HEK293T (cell line): ENCODE results near the gene XRN2.

Source experiments
- CTCF ChIA-PET: fragments of 350-600 bp; formaldehyde crosslinking; extraction: SDS; loops from one replicate; lab custom pipeline; 2021; ENCODE audit warnings: antibody characterized with exemption, inconsistent platforms; lab: Yijun Ruan, JAX
- POLR2A ChIA-PET: fragments of 350-600 bp; formaldehyde crosslinking; extraction: SDS; loops from one replicate; lab custom pipeline; 2020; ENCODE audit warnings: antibody characterized with exemption, inconsistent platforms; lab: Yijun Ruan, JAX
- DNase-seq: peaks from one replicate; pipeline ENCODE4 v3.0.0; 2012; ENCODE audit warnings: mixed read lengths; ENCODE audit errors: extremely low spot score
- ARNT ChIP-seq: fragments of 450-650 bp; IDR thresholded peaks from 2 replicates; pipeline ENCODE4 v1.6.1; 2017; ENCODE audit warnings: mild to moderate bottlenecking
- BHLHE40 ChIP-seq: fragments of 450-650 bp; IDR thresholded peaks from 2 replicates; pipeline ENCODE4 v1.6.1; 2016; ENCODE audit warnings: mild to moderate bottlenecking, moderate library complexity, borderline replicate concordance
- CTBP1 ChIP-seq: fragments of 450-650 bp; IDR thresholded peaks from 2 replicates; pipeline ENCODE4 v1.6.1; 2016; ENCODE audit warnings: borderline replicate concordance
- ELF4 ChIP-seq: fragments of 450-650 bp; IDR thresholded peaks from 2 replicates; pipeline ENCODE4 v1.6.1; 2017; ENCODE audit warnings: antibody characterized with exemption
- FOXA1 ChIP-seq: fragments of 450-650 bp; IDR thresholded peaks from 2 replicates; pipeline ENCODE4 v1.6.1; 2016; ENCODE audit warnings: mild to moderate bottlenecking
- FOXK2 ChIP-seq: fragments of 450-650 bp; IDR thresholded peaks from 2 replicates; pipeline ENCODE4 v1.6.1; 2016; ENCODE audit warnings: mild to moderate bottlenecking
- FOXM1 ChIP-seq: fragments of 450-650 bp; IDR thresholded peaks from 2 replicates; pipeline ENCODE4 v1.6.1; 2017; ENCODE audit warnings: mild to moderate bottlenecking, borderline replicate concordance
- HDGF ChIP-seq: fragments of 450-650 bp; IDR thresholded peaks from 2 replicates; pipeline ENCODE4 v1.6.1; 2017; ENCODE audit warnings: antibody characterized with exemption, borderline replicate concordance
- L3MBTL2 ChIP-seq: fragments of 450-650 bp; conservative IDR thresholded peaks from 2 replicates; pipeline ENCODE4 v1.6.1; 2016; ENCODE audit warnings: mild to moderate bottlenecking
- LEF1 ChIP-seq: fragments of 450-650 bp; IDR thresholded peaks from 2 replicates; pipeline ENCODE4 v1.6.1; 2017; ENCODE audit warnings: mild to moderate bottlenecking, borderline replicate concordance
- NFRKB ChIP-seq: fragments of 450-650 bp; IDR thresholded peaks from 2 replicates; pipeline ENCODE4 v1.6.1; 2016; ENCODE audit warnings: mild to moderate bottlenecking, moderate library complexity
- SP1 ChIP-seq: fragments of 450-650 bp; IDR thresholded peaks from 2 replicates; pipeline ENCODE4 v1.6.1; 2017
- SUZ12 ChIP-seq: fragments of 450-650 bp; IDR thresholded peaks from 2 replicates; pipeline ENCODE4 v1.6.1; 2016; ENCODE audit warnings: mild to moderate bottlenecking
- TARDBP ChIP-seq: fragments of 450-650 bp; IDR thresholded peaks from 2 replicates; pipeline ENCODE4 v1.6.1; 2016
- ZNF384 ChIP-seq: fragments of 450-650 bp; IDR thresholded peaks from 2 replicates; pipeline ENCODE4 v1.6.1; 2016
- TF ChIP-seq, protein P1 (sequence below): fragments of 450-650 bp; IDR thresholded peaks from 2 replicates; pipeline ENCODE4 v1.6.1; 2016

The XRN2 gene

DNA sequence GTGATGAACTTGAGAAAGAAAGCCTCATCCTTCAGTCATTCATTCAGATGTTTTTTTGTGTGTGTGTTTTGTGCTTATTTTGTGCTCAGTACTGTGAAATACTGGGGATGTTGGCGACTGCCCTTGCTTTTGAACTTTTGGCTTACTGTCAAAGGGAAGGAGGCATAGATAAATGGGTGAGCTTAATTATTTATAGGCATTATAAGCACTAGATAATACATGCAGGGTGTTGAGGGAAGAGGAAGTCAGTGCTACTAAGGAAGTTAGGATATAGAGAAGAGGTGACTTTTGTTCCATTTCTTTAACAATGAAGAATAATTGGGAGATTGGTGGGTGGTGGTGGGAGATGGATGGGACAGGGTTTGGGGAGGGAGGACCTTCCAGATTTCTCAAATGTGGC, 23.6 kb downstream of the XRN2 start:
- no peak for TF ChIP-seq FOXK2
- TF ChIP-seq, protein P1, sequence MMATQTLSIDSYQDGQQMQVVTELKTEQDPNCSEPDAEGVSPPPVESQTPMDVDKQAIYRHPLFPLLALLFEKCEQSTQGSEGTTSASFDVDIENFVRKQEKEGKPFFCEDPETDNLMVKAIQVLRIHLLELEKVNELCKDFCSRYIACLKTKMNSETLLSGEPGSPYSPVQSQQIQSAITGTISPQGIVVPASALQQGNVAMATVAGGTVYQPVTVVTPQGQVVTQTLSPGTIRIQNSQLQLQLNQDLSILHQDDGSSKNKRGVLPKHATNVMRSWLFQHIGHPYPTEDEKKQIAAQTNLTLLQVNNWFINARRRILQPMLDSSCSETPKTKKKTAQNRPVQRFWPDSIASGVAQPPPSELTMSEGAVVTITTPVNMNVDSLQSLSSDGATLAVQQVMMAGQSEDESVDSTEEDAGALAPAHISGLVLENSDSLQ, result no peak
- TF ChIP-seq BHLHE40, result no peak
- no peak for TF ChIP-seq L3MBTL2
- no peak for TF ChIP-seq FOXM1
- TF ChIP-seq HDGF, result no peak
- no peak for TF ChIP-seq SP1
- no peak for TF ChIP-seq LEF1
- no peak for TF ChIP-seq CTBP1
- no peak for TF ChIP-seq SUZ12
- TF ChIP-seq TARDBP, result no peak
- no peak for TF ChIP-seq NFRKB
- no peak for TF ChIP-seq ZNF384
- TF ChIP-seq ELF4, result no peak
- TF ChIP-seq FOXA1, result no peak
- TF ChIP-seq ARNT, result no peak
- CTCF ChIA-PET, result no interaction called here
- POLR2A ChIA-PET, result interaction anchor here (1.2 kb wide), 1 partner anchor 24 kb away, joined by 5 read pairs; the partner anchor contains the start of gene XRN2
- no peak for DNase-seq

DNA sequence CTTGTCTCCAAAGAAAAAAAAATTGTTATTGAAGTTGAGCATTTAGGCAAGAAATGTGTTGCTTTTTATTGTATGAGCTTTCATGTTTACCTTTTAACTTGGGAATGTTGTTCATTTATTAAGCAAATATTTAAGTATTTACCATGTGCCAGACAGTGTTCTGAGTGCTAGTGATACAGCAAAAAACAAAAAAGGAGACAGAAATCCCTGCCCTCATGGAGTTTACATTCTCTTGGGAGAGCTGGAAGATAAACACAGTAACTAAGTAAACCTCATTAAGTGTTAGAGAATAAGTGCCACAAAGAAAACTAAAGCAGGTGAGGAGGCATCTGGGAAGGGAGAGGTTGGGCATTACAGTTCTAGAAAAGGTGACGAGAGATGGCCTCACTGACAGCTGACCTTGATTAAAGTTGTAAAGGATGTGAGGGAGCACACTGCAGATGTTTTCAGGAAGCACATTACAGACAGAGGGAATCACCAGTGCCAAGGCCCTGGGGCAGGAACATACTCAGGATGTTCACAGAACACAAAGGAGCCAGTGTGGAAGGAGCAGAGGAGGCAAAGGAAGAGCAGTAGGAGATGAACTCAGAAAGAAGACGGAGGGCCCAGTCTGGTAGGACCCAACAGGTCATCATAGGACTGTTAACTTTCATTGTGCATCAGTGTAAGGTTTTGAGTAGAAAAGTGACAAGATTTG, 33.5 kb downstream of the XRN2 start:
- POLR2A ChIA-PET, result no interaction called here
- no peak for DNase-seq
- CTCF ChIA-PET, result no interaction called here
- TF ChIP-seq SP1, result no peak
- no peak for TF ChIP-seq FOXK2
- no peak for TF ChIP-seq NFRKB
- no peak for TF ChIP-seq FOXA1
- TF ChIP-seq LEF1, result no peak
- no peak for TF ChIP-seq BHLHE40
- TF ChIP-seq HDGF, result no peak
- no peak for TF ChIP-seq CTBP1
- no peak for TF ChIP-seq FOXM1
- TF ChIP-seq ELF4, result no peak
- no peak for TF ChIP-seq SUZ12
- TF ChIP-seq ARNT, result no peak
- TF ChIP-seq, protein P1, result no peak
- no peak for TF ChIP-seq ZNF384
- no peak for TF ChIP-seq TARDBP

DNA sequence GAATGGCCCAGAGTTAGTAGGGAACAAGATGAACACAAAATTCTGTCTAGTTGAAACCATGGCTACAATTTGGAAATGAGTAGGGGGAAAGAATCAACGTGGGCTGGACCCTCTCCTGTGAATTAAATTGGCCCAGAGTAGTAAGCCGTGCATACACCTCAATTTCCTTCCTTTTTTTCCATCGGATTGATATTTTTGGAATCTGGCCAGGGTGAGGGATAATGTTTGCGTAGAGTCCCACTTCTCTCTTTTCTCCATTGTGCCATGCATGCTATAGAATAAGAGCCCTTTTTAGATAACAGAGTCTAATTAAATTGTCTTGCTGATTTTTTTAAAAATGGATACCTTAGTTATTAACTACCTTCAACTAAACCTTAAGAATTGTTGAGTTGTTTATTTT, 35.2 kb downstream of the XRN2 start:
- TF ChIP-seq CTBP1 (no peak), SUZ12 (no peak), ELF4 (no peak), HDGF (no peak), FOXA1 (no peak), ARNT (no peak), ZNF384 (no peak), L3MBTL2 (no peak), NFRKB (no peak), LEF1 (no peak), BHLHE40 (no peak), FOXM1 (no peak), FOXK2 (no peak), SP1 (no peak), TARDBP (no peak)
- TF ChIP-seq, protein P1, result no peak
- POLR2A ChIA-PET, result no interaction called here

DNA sequence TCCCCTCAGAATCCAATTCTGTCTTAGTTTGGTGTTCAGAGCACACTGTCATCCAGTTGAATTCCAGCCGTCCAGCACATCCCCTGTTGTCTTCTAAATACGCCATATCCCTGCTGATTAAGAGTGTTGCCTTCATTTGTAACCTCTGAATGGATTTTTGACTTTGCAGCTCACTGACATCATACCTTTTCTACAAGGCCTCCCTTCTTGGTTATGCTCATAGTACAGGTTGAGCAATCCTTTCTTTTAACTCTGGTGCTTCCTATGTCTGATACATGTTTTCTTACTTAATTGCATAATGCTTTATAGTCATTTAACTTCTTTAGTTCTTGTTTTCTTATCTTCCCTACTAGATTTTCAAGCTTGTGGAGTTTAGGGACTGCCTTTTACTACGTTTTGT, 36.4 kb downstream of the XRN2 start:
- DNase-seq, result no peak
- TF ChIP-seq L3MBTL2 (no peak), TARDBP (no peak), SUZ12 (no peak), NFRKB (no peak), ZNF384 (no peak), LEF1 (no peak), CTBP1 (no peak), FOXM1 (no peak), FOXA1 (no peak), ARNT (no peak), BHLHE40 (no peak), ELF4 (no peak), HDGF (no peak), FOXK2 (no peak), SP1 (no peak)
- TF ChIP-seq, protein P1, result no peak
- ChIA-PET CTCF (no interaction called here), POLR2A (no interaction called here)

More for the DNA sequence above, 35.2 kb downstream of the XRN2 start:
- CTCF ChIA-PET, result no interaction called here
- DNase-seq, result no peak

DNA sequence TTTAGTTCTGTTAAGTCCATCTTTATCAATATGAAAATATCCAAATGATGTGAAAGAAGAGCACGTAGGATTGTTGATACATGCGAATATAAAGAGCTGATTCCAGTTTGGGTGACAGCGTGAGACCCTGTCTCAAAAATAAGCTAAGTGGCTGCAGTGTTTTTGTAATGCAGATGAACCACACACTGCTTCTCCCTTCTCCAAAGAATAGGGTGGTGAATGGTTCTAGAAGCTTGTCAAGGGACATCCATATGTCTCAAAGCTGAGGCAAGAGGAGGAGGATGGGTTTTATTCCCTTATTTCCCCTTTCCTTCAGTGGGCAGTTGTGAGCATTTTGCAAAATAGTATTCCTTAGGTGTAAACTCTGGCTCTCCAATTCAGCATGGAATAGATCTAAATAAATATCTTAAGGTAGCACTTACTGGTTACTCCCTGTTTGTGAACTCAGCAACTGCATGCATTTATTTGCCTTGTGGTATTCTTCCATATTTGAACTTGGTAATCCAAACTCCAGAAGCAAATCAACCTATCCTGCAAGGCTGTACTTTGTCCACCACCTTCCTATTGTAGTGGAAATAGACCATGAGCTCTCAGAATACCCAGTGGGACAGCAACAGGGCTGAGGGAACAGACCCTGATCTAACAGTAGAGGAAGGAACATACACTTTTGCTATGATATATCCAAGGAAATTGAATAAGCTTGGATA, 38.0 kb downstream of the XRN2 start:
- ChIA-PET CTCF (no interaction called here), POLR2A (no interaction called here)
- DNase-seq, result no peak
- TF ChIP-seq FOXA1, result no peak
- TF ChIP-seq FOXM1, result no peak
- no peak for TF ChIP-seq L3MBTL2
- TF ChIP-seq HDGF, result no peak
- no peak for TF ChIP-seq SP1
- TF ChIP-seq, protein P1, result no peak
